ENCODE data around the gene IL21R.

IL21R gene

GRCh38 chr16:27447301-27447700 is 45.3 kb downstream of the IL21R start:
- no peak for DNase-seq (ENCODE audit: low spot score)
- in situ Hi-C loops (cut with MboI; ENCODE audit: low pct_unique_long_range_greater_than_20kb, low sequenced_read_pairs, unreplicated experiment): no loop called here
- TF ChIP-seq CTCF (IDR thresholded peaks at IDR 0.05; ENCODE audit: extremely low read depth, insufficient read depth, missing control alignments): no peak

GRCh38 chr16:27448532-27449433 is 46.8 kb downstream of the IL21R start:
- in situ Hi-C loops (cut with MboI; ENCODE audit: low pct_unique_long_range_greater_than_20kb, low sequenced_read_pairs, unreplicated experiment): no loop called here
- no peak for TF ChIP-seq CTCF (IDR thresholded peaks at IDR 0.05; ENCODE audit: extremely low read depth, insufficient read depth, missing control alignments)
- DNase-seq (ENCODE audit: low spot score): no peak

- in situ Hi-C loops (cut with MboI; ENCODE audit: low pct_unique_long_range_greater_than_20kb, low sequenced_read_pairs, unreplicated experiment): loop anchor here (10.0 to 25.0 kb wide), 2 partner anchors 275 to 1612 kb away; no protein-coding TSS in a partner anchor
Measured at GRCh38 chr16:27449434-27450195, 47.6 kb downstream of the IL21R start.

GRCh38 chr16:27450196-27450549 is 48.2 kb downstream of the IL21R start:
- no peak for TF ChIP-seq CTCF (IDR thresholded peaks at IDR 0.05; ENCODE audit: extremely low read depth, insufficient read depth, missing control alignments)
- in situ Hi-C loops (cut with MboI; ENCODE audit: low pct_unique_long_range_greater_than_20kb, low sequenced_read_pairs, unreplicated experiment): loop anchor here (10.0 to 25.0 kb wide), 2 partner anchors 275 to 1613 kb away; no protein-coding TSS in a partner anchor
- DNase-seq (ENCODE audit: low spot score): no peak

More at GRCh38 chr16:27449434-27450195, 47.6 kb downstream of the IL21R start:
- peak; percentile 87 for DNase-seq (ENCODE audit: low spot score)
- TF ChIP-seq CTCF (IDR thresholded peaks at IDR 0.05; ENCODE audit: extremely low read depth, insufficient read depth, missing control alignments): peak; percentile 8

GRCh38 chr16:27452569-27453493 is 50.9 kb downstream of the IL21R start:
- in situ Hi-C loops (cut with MboI; ENCODE audit: low pct_unique_long_range_greater_than_20kb, low sequenced_read_pairs, unreplicated experiment): loop anchor here (10.0 to 25.0 kb wide), 2 partner anchors 278 to 1616 kb away; no protein-coding TSS in a partner anchor

More at GRCh38 chr16:27452569-27453493, 50.9 kb downstream of the IL21R start:
- TF ChIP-seq CTCF (IDR thresholded peaks at IDR 0.05; ENCODE audit: extremely low read depth, insufficient read depth, missing control alignments): no peak
- no peak for DNase-seq (ENCODE audit: low spot score)

Measured in GM13977 (cell line).